HepG2 (cell line): ENCODE measurements around the gene C3orf38. TPM values are rescaled to one million over a fixed set of nuclear protein-coding genes. Genes with fewer than 3 reads are reported as not detected.

Source experiments
- ATAC-seq: fragments of 200-7000 bp; cut with Tn5 transposase; 3 replicates; pipeline ENCODE4 v1.9.1; 2020; ENCODE audit warnings: mild to moderate bottlenecking, moderate library complexity
- BruUV-seq: library from RNA; stranded (reverse); fragments of 400-500 nt; replicated peaks from 2 replicates; lab custom pipeline; 2021; lab: Mats Ljungman, UMichigan
- CTCF ChIA-PET: fragments of 300-600 bp; formaldehyde crosslinking; extraction: SDS; loops from one replicate; lab custom pipeline; 2021; ENCODE audit warnings: low total read pairs, inconsistent platforms, low intra/inter-chr PET ratio; lab: Yijun Ruan, JAX
- POLR2A ChIA-PET: fragments of 350-600 bp; sonication (Branson Sonifier 250); formaldehyde crosslinking; loops from one replicate; lab custom pipeline; 2020; ENCODE audit warnings: antibody characterized with exemption, inconsistent platforms; lab: Yijun Ruan, JAX
- DNase-seq: peaks from one replicate; pipeline ENCODE4 v3.0.0-alpha.2; 2015; ENCODE audit warnings: low spot score
- FAIRE-seq: peaks from 3 replicates; lab custom pipeline; 2011; peaks lifted over from hg19 to GRCh38; lab: Jason Lieb, UNC
- H2AFZ ChIP-seq: one replicate; pipeline ENCODE4 v1.6.1; 2011; ENCODE audit warnings: low read length, inconsistent platforms
- H3K27ac ChIP-seq: fragments of 300-600 bp; 3 replicates; pipeline ENCODE4 v1.8.0; 2011; ENCODE audit warnings: mixed run types, mild to moderate bottlenecking, mixed read lengths, low read length, inconsistent platforms; ENCODE audit not compliant: insufficient read depth; ENCODE audit errors: extremely low read length
- H3K27me3 ChIP-seq, 2 experiments: fragments of 200-600 bp in 1 of 2; 2 replicates in 1 of 2; 3 replicates in 1 of 2; pipeline versions ENCODE4 v1.6.0 to v1.8.0; 2011; ENCODE audit warnings: low read length in 2 of 2, mild to moderate bottlenecking in 2 of 2, moderate library complexity in 2 of 2, inconsistent platforms in 1 of 2; ENCODE audit not compliant: insufficient read depth in 2 of 2, control insufficient read depth in 1 of 2
- H3K36me3 ChIP-seq, 2 experiments: fragments of 200-600 bp in 1 of 2; replicated peaks in 1 of 2; 2 replicates in 1 of 2; 3 replicates in 1 of 2; pipeline versions ENCODE4 v1.5.1 to v1.8.0; 2011; ENCODE audit warnings: low read length in 2 of 2, inconsistent platforms in 1 of 2; ENCODE audit not compliant: insufficient read depth in 2 of 2, control insufficient read depth in 1 of 2
- H3K4me1 ChIP-seq: 2 replicates; pipeline ENCODE4 v1.5.1; 2012; ENCODE audit warnings: low read length, inconsistent platforms; ENCODE audit not compliant: insufficient read depth
- H3K4me2 ChIP-seq: 2 replicates; pipeline ENCODE4 v1.6.0; 2011; ENCODE audit warnings: low read depth, low read length, inconsistent platforms
- H3K4me3 ChIP-seq, 3 experiments: fragments of 200-600 bp in 1 of 3; sonication (generic), shearing (Covaris generic) in 1 of 3; replicated peaks in 1 of 3; 2 replicates each; pipeline ENCODE4 v1.5.1; 2011 to 2016; ENCODE audit warnings: low read length in 3 of 3, inconsistent platforms in 2 of 3, low read depth in 2 of 3, mild to moderate bottlenecking in 2 of 3, control low read depth in 1 of 3, mixed read lengths in 1 of 3; ENCODE audit not compliant: insufficient read depth in 1 of 3
- H3K79me2 ChIP-seq: one replicate; pipeline ENCODE4 v1.6.1; 2011; ENCODE audit warnings: low read length, inconsistent platforms; ENCODE audit not compliant: insufficient read depth
- H3K9ac ChIP-seq: 2 replicates; pipeline ENCODE4 v1.6.0; 2011; ENCODE audit warnings: mild to moderate bottlenecking, low read depth, low read length, inconsistent platforms; ENCODE audit not compliant: insufficient read depth
- H3K9me3 ChIP-seq: 2 replicates; pipeline ENCODE4 v1.5.1; 2012; ENCODE audit warnings: mild to moderate bottlenecking, low read length
- H4K20me1 ChIP-seq: 2 replicates; pipeline ENCODE4 v1.6.0; 2011; ENCODE audit warnings: inconsistent platforms, mild to moderate bottlenecking, low read length, moderate library complexity; ENCODE audit not compliant: insufficient read depth
- ATF1 ChIP-seq: IDR thresholded peaks from 2 replicates; pipeline ENCODE4 v1.6.1; 2016; ENCODE audit warnings: mild to moderate bottlenecking, control low read depth
- CHD2 ChIP-seq: IDR thresholded peaks from 2 replicates; pipeline ENCODE4 v1.6.1; 2011; ENCODE audit warnings: low read depth, low read length, improper control_type of control experiment
- HMG20B ChIP-seq: conservative IDR thresholded peaks from 2 replicates; pipeline ENCODE4 v1.6.1; 2016; ENCODE audit warnings: missing genetic modification reagents, missing compliant biosample characterization
- STAG1 ChIP-seq: sonication (generic); formaldehyde crosslinking; IDR thresholded peaks from 2 replicates; pipeline ENCODE4 v1.4.0; 2020; ENCODE audit warnings: missing genetic modification reagents
- TCF7 ChIP-seq: sonication (generic); IDR thresholded peaks from 2 replicates; pipeline ENCODE4 v1.6.1; 2016; ENCODE audit warnings: antibody characterized with exemption, low read depth
- ZNF652 ChIP-seq: IDR thresholded peaks from 2 replicates; pipeline ENCODE4 v1.6.1; 2016; ENCODE audit warnings: low read depth, borderline replicate concordance
- ZSCAN29 ChIP-seq: sonication (generic); formaldehyde crosslinking; conservative IDR thresholded peaks from 2 replicates; pipeline ENCODE4 v1.4.0; 2020; ENCODE audit warnings: mild to moderate bottlenecking, missing genetic modification reagents
- WGBS: methylation state at CpG from one replicate; pipeline ENCODE4 v1.1.6; 2017; ENCODE audit warnings: low lambda C conversion rate; 5-methylcytosine and 5-hydroxymethylcytosine counted together
- in situ Hi-C: cut with HindIII; loops from 2 replicates; pipeline ENCODE4 v1.10.0; 2017; ENCODE audit warnings: low pct_unique_long_range_greater_than_20kb; ENCODE audit not compliant: extremely low pct_ligation_motif_present
- intact Hi-C: fragments of 100-400 bp; cut with micrococcal nuclease; formaldehyde crosslinking; loops from one replicate; pipeline ENCODE4 v1.10.0; 2022; ENCODE audit not compliant: unreplicated experiment
- polyA plus RNA-seq, 8 experiments: library from polyadenylated mRNA; depleted of rRNA in 3 of 8; stranded (reverse) in 7 of 8; unstranded in 1 of 8; fragments of >200 nt; fragmentation: Illumina TruSeq in 4 of 8; extraction: Trizol in 4 of 8; gene quantifications; 2 replicates each; pipeline versions ENCODE4 v1.2.1 to v1.2.3, GENCODE V29; 2011 to 2016; ENCODE audit warnings: low read depth in 4 of 8, missing spikeins in 1 of 8, mixed read lengths in 1 of 8; ENCODE audit not compliant: insufficient read depth in 1 of 8
- total RNA-seq, 5 experiments: library from RNA; depleted of rRNA; stranded (reverse); fragments of >200 nt; fragmentation: Illumina TruSeq; extraction: Trizol; gene quantifications; 2 replicates each; pipeline ENCODE4 v1.2.3, GENCODE V29; 2016; ENCODE audit warnings: low read depth in 1 of 5
- TF ChIP-seq, protein P1 (sequence below): sonication (generic); formaldehyde crosslinking; IDR thresholded peaks from 2 replicates; pipeline ENCODE4 v1.8.0; 2022; ENCODE audit warnings: missing genetic modification reagents, low read depth, mild to moderate bottlenecking, borderline replicate concordance
- TF ChIP-seq, protein P2 (sequence below): sonication (generic); formaldehyde crosslinking; IDR thresholded peaks from 2 replicates; pipeline ENCODE4 v1.5.0; 2020; ENCODE audit warnings: mild to moderate bottlenecking, missing genetic modification reagents, moderate library complexity

The C3orf38 gene
- total and polyA plus RNA-seq, 2 of the 13 experiments (the other 11 are each of a cell fraction or from before 2014, with no cell fraction given), result 6.0 to 17.5 TPM

DNA sequence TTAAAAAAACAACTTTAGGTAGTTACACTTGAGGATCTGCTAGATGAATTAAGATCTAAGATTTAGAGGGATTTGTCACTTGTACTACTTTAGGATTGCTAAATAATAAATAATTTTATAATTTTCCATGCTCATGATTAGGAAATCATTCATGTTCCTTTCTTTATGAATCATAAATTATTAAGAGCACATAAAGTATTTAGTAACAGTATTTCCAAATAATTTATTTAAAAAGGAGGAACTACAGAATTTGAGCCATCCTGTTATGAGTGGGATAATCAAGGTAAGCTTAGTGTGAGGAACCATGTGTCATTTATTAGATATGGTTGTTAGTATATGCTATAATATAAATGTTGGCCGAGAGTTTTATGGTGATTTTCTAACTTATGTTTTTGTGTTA lies 37.5 kb upstream of the C3orf38 start:
- H3K9ac ChIP-seq, result no peak overlapping the region
- no peak overlapping the region for H3K4me3 ChIP-seq
- CTCF ChIA-PET, result no interaction called here
- no peak overlapping the region for H3K27ac ChIP-seq
- intact Hi-C loops, result loop anchor here (2.0 kb wide), 1 partner anchor 211 kb away; no protein-coding TSS in a partner anchor
- H2AFZ ChIP-seq, result no peak overlapping the region
- H3K4me2 ChIP-seq, result no peak overlapping the region
- no peaks in the 10 kb centered on the region for H4K20me1 ChIP-seq
- H3K79me2 ChIP-seq, result no peaks in the 10 kb centered on the region
- 97% methylated on average over 1 of the region's 1 CpG for WGBS
- DNase-seq, result no peak
- in situ Hi-C loops, result loop anchor here (10.0 kb wide), 1 partner anchor 347 kb away; no protein-coding TSS in a partner anchor
- FAIRE-seq, result no peak
- no peaks in the 10 kb centered on the region for H3K4me1 ChIP-seq
- no peaks in the 10 kb centered on the region for H3K27me3 ChIP-seq
- TF ChIP-seq ZSCAN29 (CRISPR knock-in tag), result no peak
- TF ChIP-seq, protein P1, sequence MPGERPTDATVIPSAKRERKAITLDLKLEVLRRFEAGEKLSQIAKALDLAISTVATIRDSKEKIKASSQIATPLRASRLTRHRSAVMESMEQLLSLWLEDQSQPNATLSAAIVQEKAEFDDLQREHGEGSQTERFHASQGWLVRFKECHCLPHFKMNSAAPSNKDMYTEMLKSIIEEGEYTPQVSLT (CRISPR knock-in tag), result no peak
- TF ChIP-seq CHD2, result no peak
- no peak for TF ChIP-seq TCF7
- no peak for TF ChIP-seq ZNF652
- no peak for TF ChIP-seq HMG20B
- no TSS peak for BruUV-seq
- POLR2A ChIA-PET, result no interaction called here
- no peak for ATAC-seq
- H3K9me3 ChIP-seq, result no peaks in the 10 kb centered on the region
- H3K36me3 ChIP-seq, result peaks cover 0 to 6% of the 10 kb centered on the region in 2 experiments; a peak in 1 of 5 replicates

DNA sequence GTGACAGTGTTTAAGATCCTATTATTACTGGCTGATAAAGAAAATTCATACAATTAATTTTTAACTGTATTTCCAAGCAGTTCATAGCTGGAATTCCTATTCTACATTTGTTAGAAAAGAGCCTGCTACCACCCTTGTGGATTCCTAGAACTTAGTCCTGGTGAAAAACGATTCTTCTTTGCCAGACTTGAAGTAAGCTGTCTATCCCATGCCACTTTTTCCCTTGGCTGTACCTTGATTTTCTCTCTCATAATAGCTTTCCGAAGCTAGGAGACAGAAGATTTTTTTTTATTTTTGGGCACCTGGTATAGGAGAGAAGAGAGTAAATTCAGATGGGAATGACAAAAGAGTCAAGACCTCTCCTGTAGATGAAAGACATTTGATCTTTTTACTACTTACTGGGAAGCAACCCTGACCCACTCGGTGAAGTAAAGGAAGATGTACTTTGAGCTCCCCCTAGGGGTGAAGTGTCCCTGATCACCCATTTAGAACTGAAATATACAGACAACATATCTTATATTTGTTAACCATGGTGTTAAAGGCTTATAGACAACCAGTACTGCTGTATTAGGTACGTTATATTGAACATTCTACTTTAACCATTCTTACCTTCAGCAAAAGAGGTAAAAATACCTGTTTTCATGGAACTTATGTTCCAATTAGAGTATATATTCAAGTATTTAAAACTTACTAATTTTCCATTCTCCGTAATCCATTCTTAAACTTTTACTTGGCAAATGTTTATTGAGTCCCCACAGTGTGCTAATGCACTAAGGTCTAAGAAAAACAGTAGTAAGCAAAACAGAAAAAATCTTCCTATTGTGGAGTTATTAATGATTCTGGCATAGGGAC lies 36.2 kb upstream of the C3orf38 start:
- Histone ChIP-seq H3K27ac (no peak overlapping the region), H2AFZ (no peak overlapping the region), H4K20me1 (no peaks in the 10 kb centered on the region), H3K9ac (no peak overlapping the region), H3K36me3 (peaks cover 0 to 11% of the 10 kb centered on the region in 2 experiments; a peak in 1 of 5 replicates), H3K27me3 (no peaks in the 10 kb centered on the region), H3K4me3 (no peak overlapping the region), H3K79me2 (no peaks in the 10 kb centered on the region), H3K4me2 (no peak overlapping the region), H3K4me1 (no peaks in the 10 kb centered on the region), H3K9me3 (no peaks in the 10 kb centered on the region)
- ChIA-PET CTCF (interaction anchor here (1.1 to 1.9 kb wide), 3 partner anchors 110 to 815 kb away, joined by 3 to 10 read pairs (median 4); no protein-coding TSS in a partner anchor), POLR2A (interaction anchor here (1.5 kb wide), 1 partner anchor 55 kb away, joined by 3 read pairs; no protein-coding TSS in a partner anchor)
- BruUV-seq, result no TSS peak
- WGBS, result 55% methylated on average over 5 of the region's 5 CpGs
- TF ChIP-seq, protein P2, sequence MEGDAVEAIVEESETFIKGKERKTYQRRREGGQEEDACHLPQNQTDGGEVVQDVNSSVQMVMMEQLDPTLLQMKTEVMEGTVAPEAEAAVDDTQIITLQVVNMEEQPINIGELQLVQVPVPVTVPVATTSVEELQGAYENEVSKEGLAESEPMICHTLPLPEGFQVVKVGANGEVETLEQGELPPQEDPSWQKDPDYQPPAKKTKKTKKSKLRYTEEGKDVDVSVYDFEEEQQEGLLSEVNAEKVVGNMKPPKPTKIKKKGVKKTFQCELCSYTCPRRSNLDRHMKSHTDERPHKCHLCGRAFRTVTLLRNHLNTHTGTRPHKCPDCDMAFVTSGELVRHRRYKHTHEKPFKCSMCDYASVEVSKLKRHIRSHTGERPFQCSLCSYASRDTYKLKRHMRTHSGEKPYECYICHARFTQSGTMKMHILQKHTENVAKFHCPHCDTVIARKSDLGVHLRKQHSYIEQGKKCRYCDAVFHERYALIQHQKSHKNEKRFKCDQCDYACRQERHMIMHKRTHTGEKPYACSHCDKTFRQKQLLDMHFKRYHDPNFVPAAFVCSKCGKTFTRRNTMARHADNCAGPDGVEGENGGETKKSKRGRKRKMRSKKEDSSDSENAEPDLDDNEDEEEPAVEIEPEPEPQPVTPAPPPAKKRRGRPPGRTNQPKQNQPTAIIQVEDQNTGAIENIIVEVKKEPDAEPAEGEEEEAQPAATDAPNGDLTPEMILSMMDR (CRISPR knock-in tag), result peak; percentile 66
- TF ChIP-seq STAG1 (CRISPR knock-in tag) (peak; percentile 58), ATF1 (CRISPR knock-in tag) (no peak)
- FAIRE-seq, result peak; percentile 64
- peak; percentile 60 for DNase-seq
- intact Hi-C loops, result loop anchor here (1.0 to 2.0 kb wide), 4 partner anchors 110 to 763 kb away; no protein-coding TSS in a partner anchor
- ATAC-seq, result peak; percentile 96
- in situ Hi-C loops, result loop anchor here (10.0 kb wide), 1 partner anchor 349 kb away; no protein-coding TSS in a partner anchor
